Tongue (tissue), 2 donors: ENCODE measurements around the gene ACOX3. TPM values are rescaled to one million over a fixed set of nuclear protein-coding genes. Genes with fewer than 3 reads are reported as not detected.
"Not testable (repeated sequence)": the region's sequence is repeated elsewhere in the genome, so short reads cannot be mapped to it uniquely, and the experiment has no call there.

Experiments used
- DNase-seq: peaks from one replicate; pipeline ENCODE4 v3.0.0-alpha.2; 2015
- total RNA-seq: library from RNA; depleted of rRNA; stranded (reverse); fragments of >200 nt; gene quantifications from one replicate; pipeline ENCODE4 v1.2.3, GENCODE V29; 2014

The ACOX3 gene
- total RNA-seq, 1 donor from 2014 or later = 33.1 TPM

DNA sequence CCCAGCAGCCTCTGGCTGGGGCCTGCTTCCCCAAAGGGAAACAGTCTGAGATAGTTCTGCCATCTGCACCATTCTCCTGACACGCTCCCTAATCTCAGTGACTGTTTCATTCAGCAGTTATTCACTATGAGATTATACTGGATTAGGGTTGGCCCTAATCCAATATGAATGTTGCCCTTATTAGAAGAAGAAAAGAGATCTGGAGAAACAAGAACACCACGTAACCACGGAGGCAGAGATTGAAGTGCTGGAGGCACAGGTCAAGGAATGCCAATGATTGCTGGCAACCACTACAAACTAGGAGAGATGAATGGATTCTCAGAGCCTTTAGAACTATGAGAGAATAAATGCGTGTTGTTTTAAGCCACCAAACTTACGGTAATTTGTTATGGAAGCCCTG, 7.4 kb downstream of the ACOX3 start:
- DNase-seq = peak; percentile 47

DNA sequence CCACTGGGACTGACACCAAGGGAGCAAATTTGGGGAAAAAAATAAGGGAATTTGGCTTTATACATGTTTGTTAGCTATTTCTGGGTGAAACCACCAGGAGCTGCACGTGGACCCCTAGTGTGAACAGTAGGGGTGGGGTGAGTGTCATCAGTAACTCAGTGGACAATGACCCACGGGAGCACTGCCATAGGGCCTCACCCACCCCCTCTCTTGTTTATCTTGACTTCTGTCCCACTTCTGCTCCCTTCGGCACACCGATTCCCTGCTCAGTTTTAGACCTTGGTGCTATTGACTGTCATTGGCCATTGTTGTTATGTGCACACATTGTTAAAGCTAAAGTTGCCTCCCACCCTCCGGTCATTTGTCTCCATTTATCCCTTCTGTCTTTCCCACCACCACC, 9.0 kb downstream of the ACOX3 start:
- no peak for DNase-seq

DNA sequence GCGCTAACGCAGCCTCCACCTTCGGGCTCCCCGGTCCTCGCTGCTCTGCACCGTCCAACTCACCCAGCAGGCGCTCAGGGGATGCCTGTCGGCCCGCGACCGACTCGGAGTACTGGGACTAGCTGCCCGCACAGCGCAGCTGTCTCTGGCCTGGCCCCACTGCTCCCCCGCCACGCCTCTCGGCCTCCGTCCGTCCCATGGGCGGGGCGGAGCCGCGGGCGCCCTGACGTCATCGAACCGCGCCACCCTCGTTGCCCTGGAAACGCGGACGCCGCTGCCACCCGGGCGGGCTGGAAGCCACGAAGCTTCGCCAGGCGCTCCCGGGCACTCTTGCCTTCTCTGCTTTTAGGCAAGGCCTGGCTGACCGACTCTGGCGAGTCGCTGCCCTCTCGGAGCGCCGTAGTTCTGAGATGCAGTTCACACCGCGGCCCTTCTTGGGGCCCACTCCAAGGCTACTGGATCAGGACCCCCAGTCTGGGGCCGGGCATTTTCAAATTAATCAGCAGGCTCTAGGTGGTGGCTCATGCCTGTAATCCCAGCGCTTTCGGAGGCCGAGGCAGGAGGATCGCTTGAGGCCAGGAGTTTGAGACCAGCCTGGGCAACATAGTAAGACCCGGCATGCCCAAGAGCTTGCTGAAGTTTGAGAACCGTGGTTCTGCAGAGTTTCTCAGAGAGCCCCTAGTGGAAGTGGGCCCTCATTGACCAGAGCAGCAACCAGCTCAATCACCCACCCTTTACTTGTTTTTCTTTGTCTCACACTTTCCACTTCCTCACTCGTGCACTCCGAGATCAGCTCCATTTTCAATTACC, 12.0 kb downstream of the ACOX3 start:
- DNase-seq = peak; percentile 94

DNA sequence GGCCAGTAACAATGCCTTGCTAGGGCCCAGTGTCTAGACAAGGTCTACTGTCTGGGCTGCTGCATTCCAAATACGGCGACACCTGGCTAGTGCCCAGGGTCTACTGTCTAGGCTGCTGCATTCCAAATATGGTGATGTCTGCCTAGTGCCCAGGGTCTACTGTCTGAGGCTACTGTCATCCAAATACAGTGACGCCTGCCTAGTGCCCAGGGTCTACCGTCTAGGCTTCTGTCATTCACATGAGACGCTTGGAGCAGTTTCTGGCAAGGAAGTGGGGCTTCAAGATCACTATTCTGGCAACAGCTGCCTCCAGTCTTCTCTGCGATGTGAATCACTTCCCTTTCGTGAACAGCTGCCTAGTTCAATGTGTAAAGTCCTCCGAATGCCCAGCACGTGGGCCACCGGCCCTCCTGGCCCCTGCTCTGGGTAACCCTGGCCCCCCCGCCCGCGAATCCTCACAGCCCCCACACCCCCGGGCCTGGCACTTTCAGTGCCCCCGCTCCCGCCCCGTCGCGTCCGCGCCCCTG, 12.7 kb downstream of the ACOX3 start:
- peak; percentile 90 for DNase-seq

DNA sequence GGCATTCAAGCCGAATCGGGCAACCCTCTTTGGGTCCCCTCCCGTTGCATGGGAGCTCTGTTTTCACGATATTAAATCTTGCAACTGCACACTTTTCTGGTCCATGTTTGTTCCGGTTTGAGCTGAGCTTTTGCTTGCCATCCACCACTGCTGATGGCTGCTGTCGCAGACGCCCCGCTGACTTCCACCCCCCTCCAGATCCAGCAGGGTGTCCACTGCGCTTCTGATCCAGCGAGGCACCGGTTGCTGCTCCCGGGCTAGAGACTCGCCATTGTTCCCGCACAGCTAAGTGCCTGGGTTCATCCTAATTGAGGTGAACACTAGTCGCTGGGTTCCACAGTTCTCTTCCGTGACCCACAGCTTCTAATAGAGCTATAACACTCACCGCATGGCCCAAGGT, 13.3 kb downstream of the ACOX3 start:
- DNase-seq = no peak

DNA sequence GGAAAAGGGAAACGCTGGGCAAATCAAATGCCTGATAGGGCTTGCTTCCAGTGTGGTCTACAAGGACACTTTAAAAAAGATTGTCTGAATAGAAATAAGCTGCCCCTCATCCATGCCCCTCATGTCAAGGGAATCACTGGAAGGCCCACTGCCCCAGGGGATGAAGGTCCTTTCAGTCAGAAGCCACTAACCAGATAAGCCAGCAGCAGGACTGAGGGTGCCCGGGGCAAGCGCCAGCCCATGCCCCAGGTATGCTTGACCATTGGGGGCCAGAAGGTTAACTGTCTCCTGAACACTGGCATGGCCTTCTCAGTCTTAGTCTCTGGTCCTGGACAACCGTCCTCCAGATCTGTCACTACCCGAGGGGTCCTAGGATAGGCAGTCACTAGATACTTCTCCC, 17.7 kb downstream of the ACOX3 start:
- no peak for DNase-seq

DNA sequence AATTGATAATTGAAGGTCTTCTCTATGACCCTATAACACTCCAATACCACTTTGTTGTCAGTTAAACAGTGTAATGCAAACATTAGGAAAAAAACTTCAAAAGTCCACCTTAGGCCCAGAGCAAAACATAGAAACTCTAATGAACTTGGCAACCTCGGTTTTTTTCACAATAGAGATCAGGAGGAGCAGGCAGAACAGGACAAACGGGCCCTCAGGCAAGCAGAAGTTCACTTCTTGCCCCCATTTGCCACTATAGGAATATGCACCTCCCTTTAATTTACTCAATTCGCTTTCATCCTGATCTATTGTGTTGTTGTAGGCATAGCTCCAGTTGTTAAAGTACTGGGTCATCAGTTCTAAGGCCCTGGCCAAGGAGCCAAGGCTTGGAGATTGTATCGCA, 18.2 kb downstream of the ACOX3 start:
- peak; percentile 28 for DNase-seq

DNA sequence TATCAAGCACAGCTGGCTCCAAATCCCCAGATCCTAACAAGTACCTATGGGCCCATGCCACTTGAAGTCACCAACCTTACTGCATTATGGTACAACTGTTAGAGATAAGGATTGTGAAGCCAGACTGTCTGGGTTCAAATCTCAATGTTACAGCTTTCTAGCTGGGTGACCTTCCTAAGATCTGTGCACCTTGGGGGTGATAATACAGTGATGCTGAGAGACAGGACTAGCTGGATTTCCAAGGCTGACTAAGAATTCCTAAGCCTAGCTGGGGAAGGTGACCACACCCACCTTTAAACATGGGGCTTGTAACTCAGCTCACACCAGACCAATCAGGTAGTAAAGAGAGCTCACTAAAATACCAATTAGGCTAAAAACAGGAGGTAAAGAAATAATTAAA, 20.4 kb downstream of the ACOX3 start:
- not testable (repeated sequence) for DNase-seq

DNA sequence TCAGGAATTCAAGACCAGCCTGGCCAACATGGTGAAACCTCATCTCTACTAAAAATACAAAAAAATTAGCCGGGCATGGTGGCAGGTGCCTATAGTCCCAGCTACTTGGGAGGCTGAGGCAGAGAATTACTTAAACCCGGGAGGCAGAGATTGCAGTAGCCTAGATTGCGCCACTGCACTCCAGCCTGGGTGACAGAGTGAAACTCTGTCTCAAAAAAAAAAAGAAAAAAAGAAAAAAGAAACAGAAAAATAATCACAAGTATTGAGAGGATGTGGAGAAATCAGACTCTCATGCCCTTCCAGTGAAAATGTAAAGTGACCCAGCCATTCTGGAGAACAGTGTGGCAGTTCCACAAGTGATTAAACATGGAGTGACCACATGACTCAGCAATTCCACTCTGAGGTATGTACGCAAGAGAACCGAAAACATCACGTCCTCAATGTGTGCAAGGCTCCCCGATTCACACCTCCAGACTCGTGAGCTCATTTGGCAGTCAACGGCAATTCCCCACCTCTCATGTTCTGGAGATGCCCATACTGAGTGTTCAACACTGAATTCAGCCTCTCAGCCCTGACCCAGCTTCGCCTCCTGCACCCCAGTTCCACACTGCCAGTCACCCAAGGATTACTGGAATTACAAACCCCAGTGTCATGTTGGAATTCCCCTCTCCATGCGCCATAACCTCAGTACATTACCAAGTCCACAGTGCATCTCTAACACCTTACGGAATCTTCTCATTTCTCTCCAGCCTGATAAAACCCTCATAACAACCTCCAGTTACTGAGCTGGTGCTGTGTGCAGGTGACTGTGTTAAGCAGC, 21.1 kb downstream of the ACOX3 start:
- DNase-seq = no peak

DNA sequence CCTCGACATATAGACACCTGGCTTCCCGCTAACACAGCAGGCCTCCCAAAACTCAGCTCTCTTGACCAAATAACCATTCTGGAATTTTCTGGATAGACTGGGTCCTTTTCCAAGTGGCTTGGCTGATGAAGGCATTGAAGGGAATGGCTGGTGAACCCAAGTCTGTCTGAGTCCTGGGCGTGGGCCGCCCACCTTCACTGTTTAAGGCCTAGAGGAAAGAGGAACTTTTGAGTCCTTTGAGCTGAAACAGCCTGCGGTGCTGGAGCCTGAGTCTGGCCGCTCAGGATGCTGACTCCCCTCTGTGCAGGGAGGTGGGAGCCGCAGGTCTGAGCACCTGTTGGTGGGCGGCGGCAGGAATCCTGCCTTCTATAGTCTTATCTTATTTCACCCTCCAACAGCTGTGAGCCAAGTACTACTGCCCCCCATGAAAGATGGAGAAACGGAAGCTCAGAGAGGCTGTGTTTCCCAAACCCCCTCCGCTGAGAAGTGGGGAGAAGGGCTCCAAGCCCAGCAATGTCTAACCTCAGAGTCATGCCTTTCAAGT, 23.4 kb downstream of the ACOX3 start:
- DNase-seq = no peak

DNA sequence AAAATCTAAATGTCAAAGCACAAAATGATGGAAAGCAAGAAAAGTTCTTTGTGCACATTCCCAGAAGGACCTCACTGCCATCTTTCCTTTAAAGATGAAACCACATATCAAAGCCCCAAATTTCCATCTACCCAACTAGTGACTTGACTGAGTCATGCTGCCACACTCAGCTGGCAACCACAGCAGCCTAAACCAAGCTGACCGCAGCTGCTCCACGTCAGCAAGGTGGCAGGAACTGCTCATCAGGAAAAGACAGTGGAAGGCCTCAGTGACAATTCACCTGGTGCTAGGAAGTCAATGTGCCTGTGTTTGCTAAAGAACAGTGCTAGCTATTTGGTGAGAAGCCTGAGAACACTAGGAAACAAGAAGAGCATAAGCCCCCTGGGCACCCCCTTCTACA, 26.1 kb downstream of the ACOX3 start:
- no peak for DNase-seq

DNA sequence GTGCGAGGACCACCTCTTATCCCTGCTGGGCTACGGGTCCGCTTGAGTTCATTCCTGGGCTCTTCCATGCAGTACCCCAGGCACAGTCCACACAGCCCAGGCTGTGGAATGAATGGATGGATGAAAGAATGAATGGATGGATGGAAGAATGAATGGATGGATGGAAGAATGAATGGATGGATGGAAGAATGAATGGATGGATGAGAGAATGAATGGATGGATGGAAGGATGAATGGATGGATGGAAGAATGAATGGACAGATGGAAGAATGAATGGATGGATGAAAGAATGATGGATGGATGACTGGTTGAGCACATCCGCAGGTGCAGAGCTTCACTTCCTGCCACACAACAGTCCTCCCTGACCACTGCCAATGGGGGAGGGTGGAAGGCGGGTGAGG, 28.2 kb downstream of the ACOX3 start:
- DNase-seq = no peak

DNA sequence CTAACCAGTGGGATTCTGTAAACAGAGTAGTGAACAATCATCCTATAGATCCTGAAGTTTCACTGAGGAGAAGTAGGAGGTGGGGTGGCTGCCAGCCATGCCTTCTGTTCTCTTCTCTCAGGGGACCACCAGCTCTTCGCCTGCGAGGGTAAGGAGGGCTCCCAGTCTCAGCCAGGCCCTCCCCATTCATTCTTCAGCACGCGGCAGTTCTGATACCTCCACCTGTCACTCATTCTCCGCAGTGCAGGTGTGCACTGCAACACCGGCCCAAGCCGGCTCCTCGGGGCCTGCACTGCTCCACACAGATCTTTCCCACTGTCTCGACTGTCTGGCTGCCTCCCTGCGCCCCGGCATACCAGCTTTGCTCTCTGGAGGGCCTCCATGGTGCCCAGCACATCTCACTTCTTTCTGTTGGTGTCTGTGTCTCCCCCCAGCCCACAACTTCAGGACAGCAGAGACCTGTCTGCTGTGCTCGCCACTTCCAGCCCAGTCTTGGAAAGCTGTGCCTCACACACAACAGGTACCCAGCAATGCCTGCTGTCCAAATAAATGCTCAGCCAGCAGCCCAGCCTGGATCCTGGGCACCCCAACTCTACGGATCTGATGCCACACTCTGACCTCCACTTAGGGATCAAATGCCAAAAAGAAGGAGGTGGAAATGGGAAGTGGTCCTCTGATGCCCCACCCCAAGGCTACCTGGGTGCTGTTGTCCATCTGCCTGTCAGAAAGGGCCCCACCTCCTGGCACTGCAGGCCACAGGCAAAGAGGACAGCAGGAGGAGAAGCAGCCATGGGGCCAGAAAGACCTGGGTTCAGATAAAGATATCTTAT, 29.0 kb downstream of the ACOX3 start:
- DNase-seq = no peak

DNA sequence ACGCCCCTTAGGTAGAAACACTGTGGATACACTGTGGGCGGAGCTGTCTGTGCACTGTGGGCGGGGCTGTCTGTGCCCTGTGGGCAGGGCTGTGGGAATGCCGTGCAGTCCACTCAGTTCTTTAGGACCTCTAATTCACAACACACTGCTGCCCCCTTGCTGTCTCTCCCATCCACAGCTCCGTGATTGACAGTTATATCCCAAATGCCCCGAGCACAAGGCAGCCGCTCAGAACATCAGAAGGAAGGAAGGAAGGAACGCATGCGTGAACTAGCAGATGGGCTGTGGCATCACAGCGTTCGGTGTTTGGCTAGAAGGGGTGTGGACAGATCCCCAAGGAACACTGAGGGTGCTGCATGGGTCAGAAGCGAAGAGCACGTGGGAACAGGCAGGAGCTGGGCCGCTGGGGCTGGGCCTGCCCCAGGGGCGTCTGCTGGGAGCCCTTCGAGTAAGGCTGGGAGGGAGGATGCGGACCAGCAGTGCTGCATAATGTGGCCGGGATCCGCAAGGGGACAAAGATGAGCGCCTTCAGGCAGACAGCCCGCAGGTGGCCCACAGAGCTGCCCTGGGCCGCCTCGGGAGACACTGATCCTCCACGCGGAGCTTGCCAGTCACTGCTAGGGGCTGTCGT, 29.8 kb downstream of the ACOX3 start:
- DNase-seq = peak; percentile 80

DNA sequence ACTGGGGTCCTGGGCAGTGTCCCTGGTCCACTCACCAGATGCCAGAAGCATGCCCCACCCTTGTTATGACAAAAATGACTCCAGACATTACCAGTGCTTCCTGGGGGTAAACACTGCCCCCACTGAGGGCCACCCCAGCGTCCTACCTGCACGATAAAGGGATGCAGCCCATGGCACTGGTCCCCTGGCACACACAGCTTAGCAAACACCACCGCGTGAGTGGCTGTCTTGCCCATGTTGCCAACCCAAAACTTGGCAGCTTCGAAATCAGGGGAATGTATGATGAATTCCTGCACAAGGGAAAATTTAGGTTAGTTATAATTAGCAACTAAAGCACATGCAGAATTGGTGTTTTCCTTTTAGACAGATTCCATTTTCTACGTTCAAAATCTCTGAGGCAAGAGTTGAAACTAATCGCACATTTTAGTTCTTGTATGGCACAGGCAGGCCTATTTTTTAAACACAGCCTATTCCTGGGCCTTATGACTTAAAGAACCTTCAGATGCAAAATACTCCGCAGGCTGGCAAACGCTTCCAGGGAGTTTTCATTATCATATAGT, 30.4 kb downstream of the ACOX3 start:
- no peak for DNase-seq

DNA sequence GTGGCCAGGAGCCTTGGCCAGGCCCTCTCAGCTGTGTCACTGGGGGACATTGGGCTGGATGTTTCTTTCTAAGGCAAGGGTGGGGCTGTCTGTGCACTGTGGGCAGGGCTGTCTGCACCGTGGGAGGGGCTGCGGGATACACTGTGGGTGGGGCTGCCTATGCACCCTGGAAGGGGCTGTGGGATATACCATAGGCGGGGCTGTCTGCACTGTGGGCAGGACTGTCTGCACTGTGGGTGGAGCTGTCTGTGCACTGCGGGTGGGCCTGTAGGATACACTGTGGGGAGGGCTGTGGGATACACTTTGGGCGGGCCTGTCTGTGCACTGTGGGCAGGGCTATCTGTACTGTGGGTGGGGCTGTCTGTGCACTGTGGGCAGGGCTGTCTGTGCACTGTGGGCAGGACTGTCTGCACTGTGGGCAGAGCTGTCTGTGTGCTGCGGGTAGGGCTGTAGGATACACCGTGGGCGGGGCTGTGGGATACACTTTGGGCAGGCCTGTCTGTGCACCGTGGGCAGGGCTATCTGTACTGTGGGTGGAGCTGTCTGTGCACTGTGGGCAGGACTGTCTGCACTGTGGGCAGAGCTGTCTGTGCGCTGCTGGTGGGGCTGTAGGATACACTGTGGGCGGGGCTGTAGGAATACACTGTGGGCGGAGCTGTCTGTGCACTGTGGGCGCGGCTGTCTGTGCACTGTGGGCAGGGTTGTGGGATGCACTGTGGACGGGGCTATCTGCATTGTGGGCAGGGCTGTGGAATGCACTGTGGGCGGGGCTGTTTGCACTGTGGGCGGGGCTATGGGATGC, 31.1 kb downstream of the ACOX3 start:
- peak; percentile 61 for DNase-seq

DNA sequence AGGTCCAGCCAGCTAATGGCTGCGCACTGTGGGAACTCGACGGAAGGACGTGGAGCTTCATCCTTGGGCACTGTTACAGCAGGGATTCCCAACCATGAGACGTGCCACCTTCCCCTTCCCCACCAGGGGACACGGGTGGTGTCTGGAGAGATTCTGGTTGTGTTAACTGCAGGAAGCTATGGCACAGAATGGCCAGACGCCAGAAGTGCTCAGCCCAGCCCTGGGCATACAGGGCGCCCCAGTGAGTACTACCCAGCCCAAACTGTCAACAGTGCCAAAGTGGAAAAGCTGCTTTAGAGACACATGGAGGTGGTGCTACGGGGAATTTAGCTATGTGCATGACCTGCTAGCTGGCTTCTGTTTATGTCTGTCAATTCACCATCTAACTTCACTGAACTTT, 32.8 kb downstream of the ACOX3 start:
- DNase-seq = no peak

DNA sequence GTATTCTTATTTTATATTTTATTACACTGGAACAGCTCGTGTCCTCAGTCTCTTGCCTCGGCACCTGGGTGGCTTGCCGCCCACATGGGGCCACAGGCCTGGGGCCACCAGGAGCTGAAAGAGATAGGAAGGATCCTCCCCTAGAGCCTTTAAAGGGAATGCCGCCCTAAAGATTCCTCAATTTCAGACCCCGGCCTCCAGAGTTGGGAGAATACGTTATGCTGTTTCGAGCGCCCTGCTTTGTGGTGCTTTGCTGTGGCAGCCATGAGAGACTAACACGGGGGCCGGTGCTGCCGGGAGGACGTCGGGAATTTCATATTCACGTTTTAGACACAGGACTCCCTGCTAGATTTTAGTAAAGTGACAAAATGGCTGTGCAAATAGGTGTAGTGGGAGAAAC, 33.2 kb downstream of the ACOX3 start:
- DNase-seq = no peak

DNA sequence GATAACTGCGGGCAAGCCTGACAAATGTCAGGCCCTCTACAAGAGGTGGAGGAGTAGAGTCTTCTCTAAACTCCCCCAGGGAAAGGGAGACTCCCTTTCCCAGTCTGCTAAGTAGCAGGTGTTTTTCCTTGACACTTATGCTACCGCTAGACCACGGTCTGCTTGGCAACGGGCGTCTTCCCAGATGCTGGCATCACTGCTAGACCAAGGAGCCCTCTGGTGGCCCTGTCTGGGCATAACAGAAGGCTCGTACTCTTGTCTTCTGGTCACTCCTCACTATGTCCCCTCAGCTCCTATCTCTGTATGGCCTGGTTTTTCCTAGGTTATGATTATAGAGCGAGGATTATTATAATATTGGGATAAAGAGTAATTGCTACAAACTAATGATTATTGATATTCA, 33.6 kb downstream of the ACOX3 start:
- DNase-seq = not testable (repeated sequence)

DNA sequence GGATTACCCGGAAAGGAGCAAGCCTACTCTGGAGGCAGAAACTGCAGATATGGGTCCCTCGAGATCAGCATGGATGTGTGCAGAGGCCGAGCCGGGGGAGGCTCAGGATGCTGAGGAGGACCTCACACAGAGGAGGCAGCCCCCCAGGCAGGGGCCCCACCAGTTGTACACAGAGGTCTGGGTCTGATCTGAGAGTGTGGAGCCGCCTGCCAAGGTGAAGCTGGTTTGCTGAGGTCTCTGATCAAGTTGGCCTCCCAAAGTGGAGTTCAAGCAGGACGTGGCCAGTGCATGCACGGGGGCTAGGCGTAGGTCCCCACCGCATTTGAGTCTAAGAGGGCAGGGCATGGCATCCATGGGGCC, 35.0 kb downstream of the ACOX3 start:
- no peak for DNase-seq
